ENCODE data around the gene BRI3.

BRI3 gene

GRCh38 chr7:98317366-98318040, 36.0 kb downstream of the BRI3 start:
- DNase-seq (ENCODE audit: extremely low read depth, low read depth), result no peak

GRCh38 chr7:98319176-98319575, 37.7 kb downstream of the BRI3 start:
- no peak for DNase-seq (ENCODE audit: extremely low read depth, low read depth)
- TF ChIP-seq, protein P1, sequence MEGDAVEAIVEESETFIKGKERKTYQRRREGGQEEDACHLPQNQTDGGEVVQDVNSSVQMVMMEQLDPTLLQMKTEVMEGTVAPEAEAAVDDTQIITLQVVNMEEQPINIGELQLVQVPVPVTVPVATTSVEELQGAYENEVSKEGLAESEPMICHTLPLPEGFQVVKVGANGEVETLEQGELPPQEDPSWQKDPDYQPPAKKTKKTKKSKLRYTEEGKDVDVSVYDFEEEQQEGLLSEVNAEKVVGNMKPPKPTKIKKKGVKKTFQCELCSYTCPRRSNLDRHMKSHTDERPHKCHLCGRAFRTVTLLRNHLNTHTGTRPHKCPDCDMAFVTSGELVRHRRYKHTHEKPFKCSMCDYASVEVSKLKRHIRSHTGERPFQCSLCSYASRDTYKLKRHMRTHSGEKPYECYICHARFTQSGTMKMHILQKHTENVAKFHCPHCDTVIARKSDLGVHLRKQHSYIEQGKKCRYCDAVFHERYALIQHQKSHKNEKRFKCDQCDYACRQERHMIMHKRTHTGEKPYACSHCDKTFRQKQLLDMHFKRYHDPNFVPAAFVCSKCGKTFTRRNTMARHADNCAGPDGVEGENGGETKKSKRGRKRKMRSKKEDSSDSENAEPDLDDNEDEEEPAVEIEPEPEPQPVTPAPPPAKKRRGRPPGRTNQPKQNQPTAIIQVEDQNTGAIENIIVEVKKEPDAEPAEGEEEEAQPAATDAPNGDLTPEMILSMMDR (IDR thresholded peaks at IDR 0.05; ENCODE audit: low read depth, low read length), result no peak

More at GRCh38 chr7:98317366-98318040, 36.0 kb downstream of the BRI3 start:
- TF ChIP-seq, protein P1 (IDR thresholded peaks at IDR 0.05; ENCODE audit: low read depth, low read length), result no peak

DNA sequence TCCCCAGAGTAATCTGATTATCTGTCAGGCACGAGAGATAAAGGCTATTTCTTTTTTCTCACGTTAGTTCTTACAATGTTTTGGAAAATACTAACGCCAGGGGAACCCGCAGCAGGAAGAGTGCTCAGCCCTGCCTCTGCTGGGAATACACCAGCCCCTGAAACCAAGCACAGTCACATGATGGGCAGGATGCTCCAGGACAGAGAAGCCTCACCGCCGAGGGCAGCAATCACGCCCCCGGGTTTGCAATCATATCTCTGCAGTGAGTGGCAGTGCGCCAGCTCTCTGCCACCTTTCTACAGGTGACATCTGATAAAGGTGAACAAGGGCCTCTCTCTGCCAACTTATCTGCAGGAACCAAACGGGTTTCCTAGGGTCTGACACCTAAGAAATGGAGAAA, 39.8 kb downstream of the BRI3 start:
- TF ChIP-seq, protein P1 (IDR thresholded peaks at IDR 0.05; ENCODE audit: low read depth, low read length), result no peak

DNA sequence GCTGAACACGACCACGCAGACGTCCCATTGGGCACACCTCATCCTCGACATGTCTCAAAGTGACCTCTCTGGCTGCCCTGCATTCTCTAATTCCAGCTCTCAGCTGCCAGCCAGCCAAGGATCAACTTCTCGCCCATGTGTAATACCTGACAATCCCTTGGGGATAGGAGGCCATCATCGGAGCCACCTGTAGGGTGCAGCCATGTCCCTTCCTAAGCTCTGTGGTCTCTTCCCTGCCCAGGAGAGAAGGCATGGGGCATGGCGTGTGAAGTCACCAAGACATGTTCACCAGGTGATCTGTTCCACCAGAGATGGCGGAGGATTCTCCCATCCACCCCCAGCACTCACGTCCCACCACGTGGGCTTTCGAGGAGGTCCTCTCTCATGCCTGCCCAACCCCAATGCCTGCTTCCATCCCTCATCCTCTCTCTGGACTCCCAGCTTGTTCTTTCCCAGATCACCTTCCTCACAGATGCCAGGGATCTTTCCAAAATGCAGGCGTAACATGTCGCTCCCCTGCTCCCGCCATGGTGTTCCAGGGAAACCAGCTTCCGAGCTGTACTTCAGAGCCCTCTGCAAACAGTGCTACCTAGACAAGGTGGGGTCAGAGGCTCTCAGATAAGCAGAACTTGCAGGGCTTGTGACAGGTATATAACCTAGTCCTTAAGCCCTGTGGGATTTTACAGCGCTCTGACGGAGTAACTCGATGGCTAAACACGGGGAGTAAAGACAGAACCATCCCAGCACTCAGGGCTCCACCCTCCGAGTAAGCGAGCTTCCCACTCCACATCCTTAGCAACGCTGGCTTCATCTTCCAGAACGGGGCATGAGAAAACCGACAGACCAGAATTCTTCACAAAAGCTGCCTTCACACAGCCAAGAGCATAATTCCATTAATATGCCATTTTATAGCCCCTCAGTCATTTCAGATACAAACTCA, 41.1 kb downstream of the BRI3 start:
- DNase-seq (ENCODE audit: extremely low read depth, low read depth), result no peak
- TF ChIP-seq, protein P1 (IDR thresholded peaks at IDR 0.05; ENCODE audit: low read depth, low read length), result no peak

More for the DNA sequence above, 39.8 kb downstream of the BRI3 start:
- DNase-seq (ENCODE audit: extremely low read depth, low read depth), result no peak

DNA sequence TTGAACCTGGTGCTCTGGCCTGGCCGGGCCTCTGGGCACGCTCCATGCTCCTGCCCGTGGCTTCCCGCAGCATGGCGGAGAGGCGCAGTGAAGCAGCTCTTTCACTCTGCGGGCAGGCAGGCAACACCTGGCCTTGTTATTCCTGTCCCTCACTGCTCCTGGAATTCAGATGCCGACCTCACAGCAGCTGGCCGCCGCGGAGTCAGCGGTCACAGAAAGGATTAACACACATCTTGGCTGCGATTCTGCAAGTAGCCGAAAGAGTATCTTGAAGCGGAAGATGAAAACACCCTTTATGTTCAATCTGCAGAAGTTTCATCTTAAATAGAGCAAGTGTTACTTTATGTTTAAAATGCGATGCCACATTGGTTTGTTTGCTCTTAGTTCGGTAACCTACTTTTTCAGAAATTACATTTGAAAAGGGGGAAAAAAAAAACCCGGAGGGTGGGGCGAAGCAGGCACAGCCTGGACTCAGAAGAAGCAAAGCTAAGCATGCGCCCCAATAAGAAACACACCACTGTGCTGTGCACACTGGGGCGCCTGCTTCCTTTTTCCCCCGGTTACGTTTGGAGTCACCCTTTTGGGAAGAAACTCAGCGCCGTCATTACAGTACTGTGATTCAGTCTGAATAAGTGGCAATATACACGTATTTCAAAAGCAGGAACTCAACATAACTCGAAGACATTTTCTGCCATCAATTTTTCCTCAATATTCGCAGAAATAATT, 42.3 kb downstream of the BRI3 start:
- TF ChIP-seq, protein P1 (IDR thresholded peaks at IDR 0.05; ENCODE audit: low read depth, low read length), result no peak
- no peak for DNase-seq (ENCODE audit: extremely low read depth, low read depth)

DNA sequence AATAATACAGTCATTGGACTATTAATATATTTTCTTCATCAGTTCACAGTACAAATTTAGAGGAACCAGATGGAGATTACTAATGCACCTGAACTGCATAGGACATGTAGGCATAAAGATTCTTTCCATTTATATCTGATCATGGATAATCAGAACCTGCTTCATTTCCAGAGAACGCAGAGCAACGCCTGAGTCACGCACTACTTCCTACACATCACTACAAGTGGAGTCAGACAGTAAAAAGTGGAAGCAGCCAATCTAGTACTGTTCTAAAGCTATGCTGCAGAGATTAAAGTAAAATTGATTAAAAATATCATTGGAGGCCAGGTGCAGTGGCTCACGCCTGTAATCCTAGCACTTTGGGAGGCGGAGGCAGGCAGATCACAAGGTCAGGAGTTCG, 43.3 kb downstream of the BRI3 start:
- TF ChIP-seq, protein P1 (IDR thresholded peaks at IDR 0.05; ENCODE audit: low read depth, low read length), result no peak

More for the DNA sequence above, 43.3 kb downstream of the BRI3 start:
- DNase-seq (ENCODE audit: extremely low read depth, low read depth), result no peak
